GM18907 (cell line): Measurements from ENCODE around the gene ERAL1.
A peak's percentile ranks its signal among the peaks of the same experiment; 100 is the strongest.

ENCODE experiments used
- ATAC-seq: cut with Tn5 transposase; IDR thresholded peaks from one replicate; pipeline ENCODE4 v1.9.1; 2021; ENCODE audit warnings: mild to moderate bottlenecking, moderate library complexity; ENCODE audit not compliant: unreplicated experiment

The ERAL1 gene

GRCh38 chr17:28878158-28878910 lies 23.5 kb downstream of the ERAL1 start:
- no peak for ATAC-seq

- no peak for ATAC-seq
These were observed 24.2 kb downstream of the ERAL1 start for GRCh38 chr17:28878981-28879380.

GRCh38 chr17:28879886-28880571 lies 25.2 kb downstream of the ERAL1 start:
- no peak for ATAC-seq

- no peak for ATAC-seq
These were observed 25.7 kb downstream of the ERAL1 start for GRCh38 chr17:28880572-28880945.

- ATAC-seq = no peak
These were observed 26.8 kb downstream of the ERAL1 start for GRCh38 chr17:28881533-28882056.

GRCh38 chr17:28882154-28882895 lies 27.5 kb downstream of the ERAL1 start:
- no peak for ATAC-seq

- no peak for ATAC-seq
These were observed 29.3 kb downstream of the ERAL1 start for GRCh38 chr17:28883967-28884702.

GRCh38 chr17:28885363-28885762 lies 30.5 kb downstream of the ERAL1 start:
- no peak for ATAC-seq

- no peak for ATAC-seq
These were observed 31.1 kb downstream of the ERAL1 start for GRCh38 chr17:28885951-28886350.

GRCh38 chr17:28887871-28888471 lies 33.2 kb downstream of the ERAL1 start:
- ATAC-seq = no peak

GRCh38 chr17:28888832-28889231 lies 34.0 kb downstream of the ERAL1 start:
- ATAC-seq = no peak

GRCh38 chr17:28889996-28890395 lies 35.2 kb downstream of the ERAL1 start:
- ATAC-seq = no peak

- no peak for ATAC-seq
These were observed 36.4 kb downstream of the ERAL1 start for GRCh38 chr17:28891201-28891600.

- ATAC-seq = no peak
These were observed 37.2 kb downstream of the ERAL1 start for GRCh38 chr17:28892024-28892423.

GRCh38 chr17:28893248-28894183 lies 38.7 kb downstream of the ERAL1 start:
- ATAC-seq = peak; percentile 28

- no peak for ATAC-seq
These were observed 41.1 kb downstream of the ERAL1 start for GRCh38 chr17:28895794-28896447.

GRCh38 chr17:28896491-28896883 lies 41.7 kb downstream of the ERAL1 start:
- ATAC-seq = no peak

GRCh38 chr17:28896884-28897768 lies 42.3 kb downstream of the ERAL1 start, which contains the start of gene FLOT2:
FLOT2 (minus strand) TSS chr17:28897733; CDS start chr17:28897574, 159 bp downstream.
- ATAC-seq = no peak
